ENCODE data around the gene ATOSA.

DNA sequence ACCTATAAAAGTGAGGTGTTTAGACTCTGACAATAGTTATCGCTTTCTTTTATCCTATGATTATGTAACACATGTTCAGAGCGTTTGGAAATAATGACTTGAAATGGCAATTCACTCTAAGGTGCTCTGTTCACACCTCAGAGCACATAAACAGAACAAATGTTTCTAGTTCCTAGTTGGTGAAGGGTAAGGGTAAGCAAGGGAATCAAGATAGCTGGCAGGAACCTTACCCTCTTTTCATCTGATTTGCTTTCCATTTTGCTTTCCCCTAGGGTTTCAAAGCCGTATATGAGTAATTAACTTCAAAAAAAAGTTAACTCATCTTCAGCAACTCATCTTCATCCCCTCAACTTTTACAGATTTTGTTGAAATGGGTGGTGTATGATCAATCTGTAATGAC lies 2.3 kb upstream of the ATOSA start:
- TF ChIP-seq POLR2AphosphoS5 (IDR thresholded peaks at IDR 0.05; ENCODE audit: borderline replicate concordance, low read depth, low read length) (no peak), EZH2 (IDR thresholded peaks at IDR 0.05) (no peak)
